IPS DF 19.7 (cell line): ENCODE results near the gene MRPS21.
A peak's percentile ranks its signal among the peaks of the same experiment; 100 is the strongest.

Source experiments
- DNase-seq: peaks from one replicate; pipeline ENCODE4 v3.0.0-alpha.2; 2013; ENCODE audit warnings: low read depth, low spot score

The MRPS21 gene

GRCh38 chr1:150293433-150294253, at the start of gene MRPS21:
MRPS21 (plus strand) TSS chr1:150293861; CDS start chr1:150294367, 506 bp downstream.
- peak; percentile 87 for DNase-seq

- no peak for DNase-seq
Measured at GRCh38 chr1:150249936-150250335, 43.7 kb upstream of the MRPS21 start.

- no peak for DNase-seq
Measured at GRCh38 chr1:150256198-150256553, 37.5 kb upstream of the MRPS21 start.

- no peak for DNase-seq
Measured at GRCh38 chr1:150256554-150257341, 36.9 kb upstream of the MRPS21 start.

DNA sequence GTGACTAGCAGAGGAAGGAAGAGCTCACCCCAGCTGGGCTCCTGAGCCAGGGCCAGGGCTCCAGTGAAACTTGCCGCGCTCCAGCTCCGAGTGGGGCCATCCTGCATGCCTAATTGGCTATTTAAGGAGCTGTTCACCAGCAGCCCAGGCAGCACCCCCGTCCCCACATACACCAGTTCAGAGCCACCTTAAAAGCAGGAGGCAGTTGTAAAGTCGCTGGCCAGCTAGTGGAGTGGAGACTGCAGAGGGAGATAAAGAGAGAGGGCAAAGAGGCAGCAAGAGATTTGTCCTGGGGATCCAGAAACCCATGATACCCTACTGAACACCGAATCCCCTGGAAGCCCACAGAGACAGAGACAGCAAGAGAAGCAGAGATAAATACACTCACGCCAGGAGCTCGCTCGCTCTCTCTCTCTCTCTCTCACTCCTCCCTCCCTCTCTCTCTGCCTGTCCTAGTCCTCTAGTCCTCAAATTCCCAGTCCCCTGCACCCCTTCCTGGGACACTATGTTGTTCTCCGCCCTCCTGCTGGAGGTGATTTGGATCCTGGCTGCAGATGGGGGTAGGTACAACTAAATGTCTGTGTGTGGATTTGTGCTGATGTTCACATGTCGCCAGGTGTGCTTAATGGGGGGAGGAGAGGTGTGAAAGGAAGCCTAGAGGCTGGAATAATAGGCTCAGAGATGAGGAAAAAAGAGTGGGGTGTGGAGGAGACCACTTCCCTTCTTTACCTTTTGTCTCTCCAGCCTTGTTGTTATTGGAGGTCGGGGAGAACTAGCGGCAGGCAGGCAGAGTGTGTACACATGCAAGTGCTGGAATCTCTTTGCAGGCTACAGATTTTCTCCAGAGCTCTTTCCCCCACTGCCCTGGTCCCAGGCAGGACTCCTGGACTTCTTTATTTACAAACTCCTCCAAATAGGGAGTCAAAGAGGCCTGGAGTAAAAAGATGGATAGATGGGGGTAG, 35.8 kb upstream of the MRPS21 start, which contains the start of gene CA14:
Gene CA14 (plus strand): TSS at position 151 of the 962 bp plus-strand sequence. CDS start 355 bp downstream, at position 506.
- no peak for DNase-seq

DNA sequence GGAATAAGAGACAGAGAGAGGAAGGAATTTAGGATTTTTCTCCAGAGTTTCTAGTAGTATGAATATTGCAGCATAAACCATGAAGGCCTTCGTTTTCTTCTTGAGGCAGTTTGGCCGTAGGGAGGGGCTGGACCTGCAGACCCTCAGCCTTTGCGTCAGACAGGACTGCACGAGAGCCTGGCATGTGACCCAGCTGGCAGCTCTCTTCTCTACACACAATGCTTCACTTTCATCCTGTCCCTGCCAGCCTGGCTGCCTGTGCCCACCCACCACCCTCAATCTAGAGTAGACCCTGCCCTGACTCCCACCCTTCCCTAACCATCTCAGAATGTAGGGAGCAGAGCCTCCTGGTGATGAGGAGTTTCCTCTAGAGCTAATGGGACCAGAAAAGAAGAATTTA, 34.4 kb upstream of the MRPS21 start:
- no peak for DNase-seq

DNA sequence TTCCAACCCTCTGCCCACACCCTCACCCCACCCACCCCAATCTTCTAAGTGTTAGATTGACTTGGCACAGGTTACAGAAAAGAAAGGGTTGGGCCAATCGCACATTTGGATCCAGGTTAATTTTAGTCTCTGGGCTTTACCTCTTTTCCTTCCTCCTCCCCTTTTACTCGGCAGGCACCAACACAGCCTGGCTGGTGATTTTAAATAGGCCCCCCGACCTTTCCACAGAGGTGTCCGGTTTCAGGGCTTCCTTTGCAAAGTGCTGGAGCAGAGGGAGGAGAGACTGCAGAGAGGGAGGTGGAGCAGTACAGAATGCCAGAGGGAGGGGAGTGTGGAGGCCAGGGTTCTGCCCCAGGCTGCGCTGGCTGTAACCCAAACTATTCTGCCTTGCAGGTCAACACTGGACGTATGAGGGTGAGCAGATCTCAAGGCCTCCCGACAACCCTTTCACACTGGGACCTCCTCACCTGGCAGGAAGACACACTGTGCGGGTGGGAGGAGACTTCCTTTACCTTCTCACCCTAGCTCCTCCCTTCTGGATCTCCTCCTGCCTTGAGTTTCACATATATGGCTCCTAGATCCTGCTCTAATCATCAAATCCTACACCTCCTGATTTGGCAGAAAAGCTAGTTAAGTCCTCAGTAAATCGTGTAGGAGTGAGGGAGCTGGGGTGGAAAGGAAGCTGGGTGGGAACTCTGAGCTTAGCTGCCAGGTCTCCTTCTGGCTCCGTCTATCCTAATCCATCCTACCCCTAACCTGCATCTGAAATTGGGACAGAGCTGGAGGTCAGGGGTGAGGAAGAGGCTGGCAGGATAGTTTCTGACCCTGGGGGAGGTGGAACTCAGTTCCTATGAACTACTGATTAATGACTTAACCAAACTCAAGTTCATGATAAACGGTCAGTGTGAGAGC, 33.6 kb upstream of the MRPS21 start:
- no peak for DNase-seq

- DNase-seq = no peak
Measured at GRCh38 chr1:150261367-150261766, 32.3 kb upstream of the MRPS21 start.

- DNase-seq = no peak
Measured at GRCh38 chr1:150262388-150263320, 31.0 kb upstream of the MRPS21 start.

DNA sequence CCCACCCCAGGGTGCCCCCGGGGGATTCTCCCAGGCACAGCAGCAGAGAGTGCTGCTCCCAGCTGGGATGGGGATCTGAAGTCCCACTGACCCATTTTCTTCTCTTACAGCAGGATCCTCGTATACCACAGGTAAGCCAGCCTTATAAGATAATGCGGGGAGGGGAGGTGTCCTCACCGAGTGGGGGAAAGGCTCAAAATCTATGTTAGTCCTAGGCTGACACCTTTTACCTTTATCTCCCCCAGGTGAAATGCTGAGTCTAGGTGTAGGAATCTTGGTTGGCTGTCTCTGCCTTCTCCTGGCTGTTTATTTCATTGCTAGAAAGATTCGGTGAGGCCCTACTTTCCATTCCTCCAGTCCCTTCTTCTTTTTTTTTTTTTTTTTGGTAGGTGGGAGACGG, 30.1 kb upstream of the MRPS21 start:
- DNase-seq = no peak

DNA sequence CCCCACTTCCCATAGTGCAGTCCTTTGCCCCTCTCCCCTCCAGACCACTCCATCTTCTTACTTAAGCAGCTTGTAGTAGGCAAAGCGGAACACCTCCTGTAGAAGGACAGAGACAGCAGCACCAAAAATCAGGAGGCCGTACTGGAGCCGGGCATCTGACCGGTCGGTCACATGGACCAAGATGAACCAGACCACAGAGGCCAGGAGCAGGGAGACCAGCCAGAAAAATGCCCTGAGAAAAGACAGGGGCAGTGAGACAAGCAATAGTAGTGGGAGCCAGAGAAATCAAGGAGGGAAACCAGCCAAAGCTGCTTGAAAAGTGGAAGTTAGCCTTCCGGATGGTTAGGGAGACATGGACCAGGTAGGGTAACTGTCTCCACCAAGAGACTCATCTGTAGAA, 25.8 kb upstream of the MRPS21 start:
- no peak for DNase-seq

GRCh38 chr1:150268340-150268704, 25.3 kb upstream of the MRPS21 start:
- DNase-seq = no peak

GRCh38 chr1:150268705-150269403, 24.8 kb upstream of the MRPS21 start, which contains the start of gene APH1A:
APH1A (minus strand) TSS chr1:150269016; CDS start chr1:150268810, 206 bp downstream.
- DNase-seq = peak; percentile 99

DNA sequence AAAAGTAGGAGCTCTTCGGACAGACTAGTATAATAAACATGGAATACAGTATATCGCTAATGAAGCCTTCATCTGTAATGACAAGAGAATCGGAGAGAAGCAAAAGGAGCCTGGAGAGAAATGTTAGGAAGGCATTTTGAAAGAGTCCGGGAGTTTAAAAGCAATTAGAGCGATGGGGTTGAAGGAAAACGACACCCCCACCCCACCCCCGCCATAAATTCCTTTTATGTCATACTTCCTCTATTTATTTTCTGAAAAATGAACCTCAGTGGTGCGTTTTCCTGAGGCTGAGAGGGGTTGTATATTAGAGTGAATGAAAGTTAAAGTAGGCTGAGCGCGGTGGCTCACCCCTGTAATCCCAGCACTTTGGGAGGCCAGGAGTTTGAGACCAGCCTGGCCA, 24.2 kb upstream of the MRPS21 start:
- no peak for DNase-seq

- DNase-seq = no peak
Measured at GRCh38 chr1:150271291-150271959, 22.2 kb upstream of the MRPS21 start.

DNA sequence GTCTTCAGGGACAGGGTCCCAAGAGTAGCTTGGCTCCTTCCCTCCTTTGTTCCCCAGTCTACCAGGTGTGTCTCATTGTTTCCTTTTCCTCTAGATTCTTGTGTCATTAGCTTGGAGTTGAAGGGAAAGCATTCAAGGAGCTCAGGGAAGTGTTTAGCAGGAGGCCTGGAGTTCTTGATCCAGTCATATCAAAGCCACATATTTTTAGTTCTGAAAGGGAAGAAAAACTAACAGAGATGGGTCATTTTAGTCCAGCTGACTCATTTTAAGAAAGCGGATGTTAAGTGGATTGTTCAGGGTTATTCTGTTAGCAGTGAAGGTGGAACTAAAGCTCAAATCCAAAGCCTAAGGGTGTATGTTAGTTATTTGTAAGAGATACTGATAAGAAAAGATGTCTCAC, 20.4 kb upstream of the MRPS21 start:
- DNase-seq = no peak

DNA sequence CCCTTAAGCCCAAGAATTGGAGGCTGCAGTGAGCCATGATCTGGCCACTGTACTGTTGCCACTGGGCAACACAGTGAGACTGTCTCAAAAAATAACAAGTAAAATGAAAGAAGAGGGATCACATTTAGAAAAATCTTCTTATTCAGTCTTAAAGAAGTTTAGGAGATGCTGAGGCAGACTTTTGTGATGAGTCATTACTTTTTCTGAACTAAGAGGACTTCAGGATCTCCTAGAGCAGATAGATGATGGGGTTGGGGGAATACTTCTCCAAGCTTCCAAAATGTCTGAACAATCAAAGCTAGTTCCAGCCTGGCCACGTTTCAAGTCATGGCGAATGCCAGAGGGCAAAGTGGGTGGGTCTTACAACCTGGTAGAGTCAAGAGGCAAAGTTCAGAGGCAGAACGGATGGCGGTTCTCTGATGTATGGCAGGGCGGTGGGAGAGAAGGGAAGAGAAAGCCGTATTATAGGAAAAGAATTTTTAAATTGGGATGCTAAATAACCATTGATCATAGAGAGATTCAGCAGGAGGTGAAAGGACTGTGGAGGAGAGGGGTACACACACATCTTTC, 13.4 kb upstream of the MRPS21 start:
- DNase-seq = no peak

- no peak for DNase-seq
Measured at GRCh38 chr1:150281221-150281757, 12.4 kb upstream of the MRPS21 start.
